GM18508 (cell line): ENCODE measurements around the gene ANKRD52.

Experiments used
- ATAC-seq: cut with Tn5 transposase; IDR thresholded peaks from one replicate; pipeline ENCODE4 v1.9.1; 2021; ENCODE audit warnings: moderate number of reproducible peaks; ENCODE audit not compliant: insufficient read depth, unreplicated experiment

Gene ANKRD52

DNA sequence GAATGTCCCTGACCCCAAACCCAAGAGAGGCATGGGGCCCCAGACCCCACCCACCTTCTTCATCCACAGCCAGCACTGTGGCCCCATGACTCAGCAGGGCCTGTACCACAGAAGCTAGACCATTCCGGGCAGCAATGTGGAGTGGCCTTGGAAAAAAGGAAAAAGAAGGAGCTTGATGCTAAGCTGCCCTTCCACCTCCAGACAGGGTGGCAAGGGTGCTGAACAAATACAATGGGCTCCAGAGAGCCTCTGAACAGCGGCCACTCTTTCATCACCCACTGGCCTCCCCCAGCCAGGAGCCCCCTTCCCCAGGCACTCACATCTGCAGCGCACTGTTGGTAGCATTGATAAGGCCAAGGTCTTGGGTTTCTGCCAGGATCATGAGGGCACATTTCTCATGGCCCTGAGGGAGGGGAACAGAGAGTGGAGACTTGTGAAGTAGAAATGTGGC lies 14.4 kb downstream of the ANKRD52 start:
- ATAC-seq = no peak

DNA sequence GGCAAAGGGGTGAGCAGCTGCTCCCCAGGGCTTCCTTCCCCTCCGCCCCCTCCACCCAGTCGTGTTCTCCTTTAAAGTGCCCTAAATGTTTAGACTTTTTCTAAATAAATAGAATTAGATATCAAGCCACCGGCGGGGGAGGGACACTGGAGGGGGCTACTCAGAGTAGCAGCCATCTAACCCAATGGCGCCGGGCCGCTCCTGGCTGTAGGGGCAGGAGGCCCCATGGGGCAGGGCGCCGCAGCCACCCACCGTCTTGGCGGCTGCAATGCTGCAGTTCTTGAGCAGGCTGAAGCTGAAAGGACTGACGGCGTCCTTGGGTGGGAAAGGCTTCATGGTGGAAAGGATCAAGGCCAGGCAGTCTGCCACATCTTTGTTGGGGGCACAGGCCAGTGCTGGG lies 15.2 kb downstream of the ANKRD52 start:
- no peak for ATAC-seq

DNA sequence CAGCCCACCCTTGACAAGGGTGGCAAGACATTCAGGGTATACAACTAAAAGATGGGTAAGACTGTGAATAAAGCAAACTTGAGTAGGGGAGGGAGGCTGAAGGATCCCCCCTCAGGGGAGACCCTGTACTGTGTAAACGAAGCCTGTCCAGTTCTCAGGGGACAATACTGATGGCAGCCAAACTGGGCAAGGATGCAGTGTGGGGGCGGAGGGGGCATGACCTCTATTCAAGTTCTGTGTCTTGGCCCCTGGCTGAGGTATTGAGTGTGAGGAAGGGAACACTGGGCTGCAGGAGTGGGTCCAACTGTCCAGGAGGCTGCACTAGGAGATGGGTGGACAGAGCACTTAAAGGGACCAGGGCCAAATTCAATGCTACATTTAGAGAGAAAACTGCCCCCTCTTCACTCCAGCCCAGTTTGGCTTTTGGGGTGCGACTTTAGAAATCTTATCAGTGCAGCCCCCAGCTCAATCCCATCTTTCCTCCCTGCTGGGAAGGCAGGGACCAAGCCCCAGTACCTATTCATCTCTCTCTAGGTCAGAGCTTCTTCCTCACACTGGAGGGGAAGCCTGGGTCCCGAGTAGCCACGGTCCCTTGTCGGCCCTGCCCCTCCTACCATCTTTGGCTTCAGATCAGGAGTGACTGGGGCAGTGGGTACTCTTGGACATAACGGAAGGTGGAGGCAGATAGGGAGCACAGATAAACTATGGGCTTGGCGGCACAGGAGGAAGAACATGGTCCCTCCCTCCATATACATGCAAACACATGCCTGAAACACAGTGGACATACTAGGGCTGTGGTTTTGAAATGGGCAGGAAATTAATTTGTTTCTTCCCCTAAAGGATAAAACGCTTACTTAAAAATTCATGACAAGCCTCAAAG lies 16.5 kb downstream of the ANKRD52 start:
- no peak for ATAC-seq

DNA sequence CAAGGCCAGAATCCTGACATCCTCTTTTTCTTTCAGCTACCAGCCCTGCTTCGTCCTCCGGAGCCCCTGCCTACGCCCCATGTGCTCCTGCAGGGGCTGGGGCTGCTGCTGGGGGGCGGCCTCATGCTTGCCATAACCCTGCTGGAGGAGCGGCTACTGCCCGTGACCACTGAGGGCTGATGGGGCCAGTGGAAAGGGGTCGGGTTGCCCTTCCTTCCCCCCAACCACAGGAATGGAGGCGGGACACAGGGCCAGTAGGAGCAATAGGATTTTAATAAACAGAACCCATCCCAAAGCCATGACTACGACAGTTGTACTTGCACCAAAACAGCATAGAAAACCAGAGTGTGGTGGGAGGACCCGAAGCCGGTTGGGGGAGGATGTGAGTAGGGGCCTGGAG lies 20.6 kb downstream of the ANKRD52 start:
- ATAC-seq = no peak

DNA sequence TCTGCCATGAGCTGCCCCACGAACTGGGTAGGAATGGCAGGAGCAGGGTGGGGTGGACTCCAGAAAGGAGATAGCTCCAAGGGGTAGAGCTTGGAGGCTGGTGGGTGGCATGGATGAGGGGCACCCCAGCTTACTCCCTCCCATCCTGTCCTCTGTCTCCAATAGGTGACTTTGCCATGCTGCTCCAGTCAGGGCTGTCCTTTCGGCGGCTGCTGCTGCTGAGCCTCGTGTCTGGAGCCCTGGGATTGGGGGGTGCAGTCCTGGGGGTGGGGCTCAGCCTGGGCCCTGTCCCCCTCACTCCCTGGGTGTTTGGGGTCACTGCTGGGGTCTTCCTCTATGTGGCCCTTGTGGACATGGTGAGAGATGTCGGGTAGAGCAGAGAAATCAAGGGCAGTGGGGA lies 21.2 kb downstream of the ANKRD52 start:
- ATAC-seq = no peak

DNA sequence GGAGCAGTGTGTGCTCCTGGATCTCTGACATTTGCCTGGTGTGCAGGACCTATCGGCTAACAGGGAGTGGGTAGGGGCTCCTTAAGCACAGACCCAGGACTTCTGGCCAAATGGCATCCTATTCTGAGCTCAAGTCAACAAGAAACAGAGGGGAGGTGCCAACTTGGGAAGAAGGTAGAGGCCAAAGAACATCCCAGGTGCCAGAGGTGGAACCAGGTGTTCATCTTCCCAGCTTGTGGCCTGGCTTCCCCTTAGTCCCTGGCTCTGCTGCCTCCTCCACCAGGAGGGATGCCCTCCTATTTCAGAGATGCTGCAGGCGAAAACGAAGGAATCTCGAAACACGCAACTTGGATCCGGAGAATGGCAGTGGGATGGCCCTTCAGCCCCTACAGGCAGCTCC lies 22.1 kb downstream of the ANKRD52 start:
- no peak for ATAC-seq

DNA sequence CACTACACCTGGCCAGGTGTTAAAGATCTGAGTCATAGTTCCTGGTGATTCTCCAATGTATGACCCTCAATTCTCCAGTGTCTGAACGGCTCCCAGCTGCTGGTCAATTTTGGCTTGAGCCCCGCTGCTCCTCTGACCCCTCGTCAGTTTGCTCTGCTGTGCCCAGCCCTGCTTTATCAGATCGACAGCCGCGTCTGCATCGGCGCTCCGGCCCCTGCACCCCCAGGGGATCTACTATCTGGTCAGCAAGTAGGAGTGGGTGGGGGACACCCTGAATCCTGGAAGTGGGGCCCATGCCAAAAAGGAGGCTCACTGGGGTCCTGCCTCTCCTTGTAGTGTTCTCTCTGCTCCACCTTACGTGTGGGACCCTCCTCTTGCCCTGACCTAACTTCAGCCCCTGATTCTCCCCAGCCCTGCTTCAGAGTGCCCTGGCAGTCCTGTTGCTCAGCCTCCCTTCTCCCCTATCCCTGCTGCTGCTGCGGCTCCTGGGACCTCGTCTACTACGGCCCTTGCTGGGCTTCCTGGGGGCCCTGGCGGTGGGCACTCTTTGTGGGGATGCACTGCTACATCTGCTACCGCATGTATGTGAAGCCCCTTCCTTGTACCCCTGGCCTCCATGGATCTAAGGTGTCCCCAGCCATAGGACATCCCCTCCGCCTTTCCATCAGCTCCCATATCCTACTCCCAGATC lies 23.3 kb downstream of the ANKRD52 start:
- no peak for ATAC-seq

DNA sequence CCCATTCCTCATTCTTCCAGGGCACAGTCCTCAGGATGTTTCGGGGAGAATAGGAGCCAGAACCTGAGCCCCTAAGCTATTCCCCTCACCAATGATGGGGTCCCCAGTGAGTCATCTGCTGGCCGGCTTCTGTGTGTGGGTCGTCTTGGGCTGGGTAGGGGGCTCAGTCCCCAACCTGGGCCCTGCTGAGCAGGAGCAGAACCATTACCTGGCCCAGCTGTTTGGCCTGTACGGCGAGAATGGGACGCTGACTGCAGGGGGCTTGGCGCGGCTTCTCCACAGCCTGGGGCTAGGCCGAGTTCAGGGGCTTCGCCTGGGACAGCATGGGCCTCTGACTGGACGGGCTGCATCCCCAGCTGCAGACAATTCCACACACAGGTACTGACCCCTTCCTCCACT lies 27.0 kb downstream of the ANKRD52 start:
- no peak for ATAC-seq

DNA sequence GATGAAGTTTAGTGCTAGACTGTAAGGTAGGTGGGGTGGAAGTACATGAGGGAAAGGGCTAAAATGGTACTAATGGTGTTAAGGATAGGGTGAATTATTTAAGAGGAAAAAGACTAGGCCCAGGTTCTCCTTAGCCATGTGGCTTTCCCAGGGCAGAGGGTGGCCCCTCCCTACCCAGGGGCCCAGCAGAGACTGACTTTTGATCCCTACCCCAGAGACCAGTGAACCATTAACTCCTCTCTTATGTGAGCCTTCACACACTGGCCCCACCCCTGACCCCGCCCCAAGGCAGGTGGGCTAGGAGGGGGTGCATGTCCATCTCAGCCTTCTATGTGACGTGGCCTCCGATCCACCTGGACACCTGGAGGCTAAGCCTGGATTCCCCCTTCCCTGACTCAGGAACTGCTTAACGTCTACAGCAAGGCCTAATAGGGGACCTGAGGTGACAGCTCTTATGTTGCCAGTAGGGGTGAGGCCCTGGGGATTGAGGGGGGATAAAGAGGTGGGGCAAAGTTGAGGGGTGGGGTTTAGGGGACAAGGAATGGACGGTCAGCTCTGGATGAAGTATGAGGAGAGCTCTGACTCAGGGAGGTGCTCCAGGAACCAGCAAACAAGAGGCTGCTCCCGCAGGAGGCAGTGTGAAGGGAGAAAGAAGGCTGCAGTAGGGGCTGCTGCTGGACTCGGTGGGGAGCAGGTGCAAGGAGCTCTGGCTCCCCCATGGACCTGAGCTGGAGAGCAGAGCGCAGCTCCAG lies 27.6 kb downstream of the ANKRD52 start:
- no peak for ATAC-seq

DNA sequence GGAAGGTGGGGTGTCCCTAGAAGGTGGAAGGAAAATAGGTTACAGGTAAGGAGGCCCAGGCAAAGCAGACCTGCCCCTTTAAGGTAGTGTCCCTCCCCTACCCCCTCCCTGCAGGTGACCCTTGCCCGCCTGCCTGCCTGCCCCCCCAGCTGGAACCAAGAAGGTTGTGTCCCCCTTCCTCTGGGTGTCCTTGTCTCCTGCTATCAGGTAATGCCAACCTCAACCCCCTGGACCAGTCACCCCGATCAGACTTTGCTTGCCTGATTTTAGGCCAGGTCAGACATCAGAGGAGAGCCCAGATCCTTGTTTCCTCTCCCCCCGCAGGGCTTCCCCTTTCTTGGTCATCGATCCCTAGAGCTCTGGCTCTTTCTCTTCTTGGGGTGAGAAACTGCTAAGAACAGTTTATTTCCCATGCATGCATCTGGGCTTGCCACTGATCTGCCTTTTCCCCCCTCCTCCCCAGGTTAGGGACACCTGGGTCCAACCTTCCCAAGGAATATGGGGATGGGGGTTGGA lies 28.2 kb downstream of the ANKRD52 start, which contains the start of gene SLC39A5:
TSS of gene SLC39A5 (plus strand) at position 136 of the 516 bp plus-strand sequence. CDS start 1,224 bp downstream, outside the sequence.
- ATAC-seq = no peak

DNA sequence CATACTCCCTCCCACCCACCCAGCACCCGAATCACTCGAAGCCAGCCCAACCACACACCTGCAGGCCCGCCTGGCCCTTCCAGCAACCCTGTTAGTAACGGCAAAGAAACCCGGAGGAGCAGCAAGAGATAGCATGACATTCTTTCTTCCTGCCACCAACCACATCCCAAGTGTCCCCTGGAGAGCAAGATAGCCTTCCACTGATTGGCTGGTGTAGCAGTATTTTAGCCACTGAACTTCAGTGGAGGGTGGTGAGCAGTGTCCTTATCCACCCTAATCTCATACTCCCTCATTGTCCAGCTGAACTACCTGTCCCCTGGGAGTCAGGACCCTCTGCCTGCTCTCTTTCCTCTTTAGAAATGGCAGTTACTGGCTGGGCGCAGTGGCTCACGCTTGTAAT lies 29.1 kb downstream of the ANKRD52 start:
- no peak for ATAC-seq

DNA sequence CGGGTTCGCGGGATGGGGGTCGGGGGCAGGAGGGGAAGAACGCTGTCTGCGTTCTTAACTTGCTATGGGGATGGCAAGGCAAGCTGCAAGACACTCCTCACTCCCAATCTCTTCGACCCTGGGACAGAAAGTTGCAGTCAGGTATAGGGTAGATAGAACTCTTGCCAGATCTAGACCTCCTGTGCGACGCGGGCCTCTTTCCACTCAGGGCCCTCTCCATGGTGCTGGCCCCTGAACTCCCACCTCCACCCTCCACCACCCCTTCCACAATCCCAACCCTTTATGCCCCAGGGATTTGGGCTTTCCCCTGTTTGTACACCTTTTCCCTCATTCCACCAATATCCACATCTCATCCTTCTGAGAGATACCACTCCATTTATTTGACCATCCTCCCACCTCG lies 33.2 kb downstream of the ANKRD52 start:
- ATAC-seq = no peak

DNA sequence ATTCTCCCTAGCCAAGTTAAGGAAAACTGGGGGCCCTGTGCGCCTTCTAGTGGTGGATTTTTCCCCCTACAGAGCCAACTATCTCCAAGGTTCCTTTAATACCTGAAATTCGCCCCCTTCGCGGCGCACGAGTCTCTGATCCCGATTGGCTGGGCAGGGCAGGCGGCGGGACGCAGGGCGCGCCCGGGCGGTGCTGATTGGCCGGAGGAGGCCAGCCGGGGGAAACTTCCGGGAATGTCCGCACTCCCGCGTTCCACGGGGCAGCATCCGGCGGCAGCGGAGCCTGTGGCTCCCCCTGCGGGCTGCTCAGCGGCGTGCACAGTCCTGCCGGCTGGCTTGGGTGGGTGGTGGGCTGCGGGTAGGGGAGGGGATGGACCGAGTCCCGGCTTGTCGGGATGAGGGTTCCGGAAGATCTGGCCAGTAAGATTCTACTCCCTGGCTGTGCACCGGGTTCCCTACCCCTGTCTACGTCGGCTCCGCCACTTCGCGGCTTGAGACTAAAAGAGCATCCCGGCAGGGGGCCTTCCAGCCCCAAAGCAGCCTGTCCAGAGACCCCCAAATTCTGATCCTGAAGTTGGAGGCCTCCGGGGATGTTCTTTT lies 34.0 kb downstream of the ANKRD52 start, which contains the start of gene NABP2:
TSS of gene NABP2 (plus strand) at position 241 of the 600 bp plus-strand sequence. CDS start 515 bp downstream, outside the sequence.
- peak; percentile 42 for ATAC-seq

DNA sequence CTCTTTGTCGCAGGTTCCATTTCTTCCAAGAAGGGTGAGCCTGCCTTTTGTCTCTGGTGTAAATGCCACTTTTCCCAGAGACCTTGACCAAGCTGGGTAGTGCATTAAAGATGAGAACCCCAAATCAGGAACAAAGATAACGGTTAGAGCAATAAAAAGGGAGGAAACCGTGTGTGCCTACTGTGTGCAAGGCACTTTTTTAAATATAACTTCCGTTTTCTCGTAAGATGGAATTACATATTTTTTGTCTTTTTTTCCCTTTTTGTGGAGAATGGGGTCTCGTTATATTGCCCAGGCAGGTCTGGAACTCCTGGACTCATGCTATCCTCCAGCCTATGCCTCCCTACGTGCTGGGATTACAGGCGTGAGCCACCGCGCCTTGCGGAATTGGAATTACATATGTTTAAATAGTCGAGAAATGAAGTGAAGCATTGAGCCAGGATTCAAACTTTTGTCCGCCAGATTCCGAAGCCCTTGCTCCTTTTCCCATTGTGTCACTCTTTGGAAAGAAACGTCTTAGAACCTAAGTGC lies 34.5 kb downstream of the ANKRD52 start:
- ATAC-seq = no peak

DNA sequence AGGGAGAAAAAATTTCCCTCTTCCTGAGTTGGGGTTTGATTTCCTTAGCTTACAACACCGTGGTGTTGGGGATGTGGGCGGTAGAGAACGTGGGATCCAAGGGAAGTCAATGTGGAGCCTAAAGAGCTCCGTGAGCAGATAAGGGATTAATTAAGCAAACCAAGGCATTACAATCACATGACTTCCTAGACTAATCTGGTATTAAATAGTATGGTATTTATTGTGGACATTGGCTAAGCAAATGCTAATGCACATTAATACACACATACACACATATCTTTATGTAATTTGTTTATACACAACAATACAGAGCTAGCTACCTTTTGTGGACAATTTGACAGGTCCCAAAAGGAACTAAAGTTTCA lies 35.7 kb downstream of the ANKRD52 start:
- ATAC-seq = no peak

DNA sequence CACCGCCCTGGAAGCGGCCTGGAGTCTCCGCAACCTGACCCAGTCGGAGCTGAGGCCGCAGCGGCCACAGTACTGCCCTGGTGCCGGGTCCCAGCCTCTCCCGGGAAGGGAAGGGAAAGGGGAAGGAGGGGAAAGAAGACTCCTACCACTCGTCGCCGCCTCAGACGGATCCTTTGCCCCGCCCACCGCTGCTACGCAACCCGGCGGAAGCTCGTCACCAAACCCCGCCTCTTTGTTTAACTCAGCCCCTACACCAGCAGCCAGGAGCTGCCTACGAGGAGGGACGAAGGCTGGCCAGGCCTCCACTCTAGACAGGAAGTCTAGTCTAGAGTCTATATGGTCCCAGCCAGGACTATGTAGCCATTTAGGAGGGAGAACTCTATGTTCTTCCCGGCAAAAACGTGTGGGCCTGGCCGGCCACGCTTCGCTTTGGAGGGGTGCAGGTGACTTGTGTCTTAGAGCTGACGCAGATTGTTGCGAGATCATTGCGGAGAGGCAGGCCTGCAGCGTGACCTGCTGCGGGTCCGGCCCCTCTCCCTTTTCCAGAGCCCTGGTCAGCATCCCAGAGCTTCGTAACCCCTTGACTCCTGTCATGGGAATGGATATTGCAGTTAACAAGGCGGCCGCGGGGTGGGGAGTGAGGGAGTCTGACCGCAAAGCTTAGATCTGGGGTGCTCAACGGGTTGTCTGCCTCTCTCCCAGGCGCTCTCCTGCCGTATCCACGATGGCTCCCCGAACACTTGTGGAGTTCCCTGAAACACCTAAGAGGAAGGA lies 36.2 kb downstream of the ANKRD52 start, which contains the start of gene RNF41:
TSS of gene RNF41 (minus strand) at position 166 of the 774 bp plus-strand sequence. CDS start 7,875 bp downstream, outside the sequence.
- peak; percentile 55 for ATAC-seq

DNA sequence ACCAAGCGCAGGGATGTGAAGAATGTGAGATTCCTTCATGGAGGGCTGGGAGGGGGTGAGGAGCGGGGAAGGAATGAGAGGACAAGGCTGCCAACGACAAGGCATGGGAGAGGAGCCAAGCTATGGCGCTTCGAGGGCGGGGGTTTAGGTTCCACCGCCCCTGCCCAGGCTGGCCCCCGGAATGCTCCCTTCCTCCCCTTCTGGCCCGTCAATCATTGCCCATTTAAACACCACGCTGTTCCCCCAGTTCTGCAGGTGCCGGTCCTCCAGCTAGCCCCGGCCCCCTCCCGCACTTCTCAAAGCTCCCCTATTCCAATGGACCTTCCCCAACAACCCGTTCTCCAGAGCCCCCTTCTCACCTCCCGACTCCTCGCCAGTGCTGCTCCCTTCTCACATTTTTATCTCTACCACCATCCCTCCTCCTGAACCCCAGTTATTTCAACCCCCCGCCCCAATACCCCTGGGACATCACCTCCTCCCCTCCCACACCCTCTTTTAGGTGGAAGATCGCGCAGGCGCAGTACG lies 36.9 kb downstream of the ANKRD52 start:
- ATAC-seq = peak; percentile 8

DNA sequence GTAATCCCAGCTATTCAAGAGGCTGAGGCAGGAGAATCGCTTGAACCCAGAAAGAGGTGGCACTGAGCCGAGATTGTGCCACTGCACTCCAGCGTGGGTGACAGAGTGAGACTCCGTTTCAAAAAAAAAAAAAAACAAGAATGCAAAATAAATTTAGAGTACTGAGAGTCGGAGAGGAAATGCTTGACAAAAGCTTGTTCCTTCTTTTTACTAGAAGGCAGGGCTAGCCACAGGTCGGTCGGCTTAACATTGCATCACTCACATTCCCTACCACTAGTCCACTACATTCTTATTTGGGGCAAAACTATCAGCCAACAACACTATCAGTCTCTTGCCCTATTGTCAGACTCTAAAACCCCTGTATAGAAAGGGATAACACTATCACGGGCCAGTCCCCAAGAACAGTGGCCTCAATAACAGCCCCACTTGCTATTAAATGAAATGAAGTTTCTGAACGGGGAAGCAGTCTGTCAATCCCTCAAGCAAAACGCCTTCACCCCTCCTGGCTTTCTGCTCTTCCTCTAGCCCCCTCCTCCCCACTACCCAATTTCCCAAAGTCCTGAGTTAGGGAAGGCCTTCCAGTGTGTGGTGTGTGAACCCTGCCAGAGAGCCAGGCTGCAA lies 37.5 kb downstream of the ANKRD52 start:
- no peak for ATAC-seq
